Measurements from ENCODE around the gene ABCA7. TPM values are rescaled to one million over a fixed set of nuclear protein-coding genes. Genes with fewer than 3 reads are reported as not detected.

ABCA7 gene
- total and polyA plus RNA-seq, 2 experiments from 2014 or later = 2.1 to 2.6 TPM

DNA sequence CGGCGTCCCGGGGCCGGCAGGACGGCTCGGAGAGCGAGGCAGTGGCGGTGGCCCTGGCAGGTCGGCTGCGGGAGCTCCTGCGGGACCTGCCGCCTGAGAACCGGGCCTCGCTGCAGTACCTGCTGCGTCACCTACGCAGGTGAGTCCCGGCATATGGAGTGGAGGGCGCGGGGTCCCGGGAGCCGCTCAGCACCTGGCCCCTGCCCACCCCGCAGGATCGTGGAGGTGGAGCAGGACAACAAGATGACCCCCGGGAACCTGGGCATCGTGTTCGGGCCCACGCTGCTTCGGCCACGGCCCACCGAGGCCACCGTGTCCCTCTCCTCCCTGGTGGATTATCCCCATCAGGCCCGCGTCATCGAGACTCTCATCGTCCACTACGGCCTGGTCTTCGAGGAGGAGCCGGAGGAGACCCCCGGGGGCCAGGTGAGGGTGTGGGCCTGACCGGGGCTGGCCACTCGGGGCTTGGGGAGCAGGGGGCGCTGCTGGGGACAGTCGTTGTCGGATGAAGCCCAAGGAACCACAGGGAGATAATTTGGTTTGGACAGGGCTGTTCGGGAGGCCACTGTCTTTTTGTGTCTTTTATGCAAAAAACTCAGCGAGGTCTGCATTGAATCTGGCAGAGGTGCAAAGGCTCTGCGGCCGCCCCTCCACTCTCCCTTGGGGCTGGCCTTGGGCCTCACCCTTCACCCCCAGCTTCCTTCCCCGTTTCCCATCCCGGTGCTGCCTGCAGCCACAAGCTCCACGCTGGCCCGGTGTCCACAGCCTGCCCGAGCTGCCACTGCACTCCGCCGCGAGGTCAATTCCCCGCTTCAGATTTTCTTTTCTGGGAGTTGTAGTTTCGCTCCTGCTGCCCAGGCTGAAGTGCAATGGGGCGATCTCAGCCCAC is 43.3 kb downstream of the ABCA7 start:
- H3K9ac ChIP-seq = no peak overlapping the region
- no peaks in the 10 kb centered on the region for H3K27me3 ChIP-seq (replicated peaks; ENCODE audit: insufficient read depth)
- H3K79me2 ChIP-seq (ENCODE audit: insufficient read depth) = no peaks in the 10 kb centered on the region
- no peaks in the 10 kb centered on the region for H3F3A ChIP-seq (ENCODE audit: insufficient read depth)
- H3K36me3 ChIP-seq (ENCODE audit: low read depth) = no peaks in the 10 kb centered on the region
- no peaks in the 10 kb centered on the region for H3K9me2 ChIP-seq (ENCODE audit: insufficient read depth)
- H3K4me1 ChIP-seq (ENCODE audit: insufficient read depth) = no peaks in the 10 kb centered on the region
- H4K20me1 ChIP-seq (ENCODE audit: insufficient read depth) = no peaks in the 10 kb centered on the region
- H3K4me2 ChIP-seq (ENCODE audit: unreplicated experiment) = no peak overlapping the region
- no peak overlapping the region for H2AFZ ChIP-seq
- H3K27ac ChIP-seq = no peak overlapping the region
- H3K4me3 ChIP-seq = no peak overlapping the region
- no peaks in the 10 kb centered on the region for H3K9me3 ChIP-seq (ENCODE audit: low read depth)
- DNase-seq = no peak
- 84% methylated on average over 49 to 59 of the region's 59 CpGs for WGBS, 2 experiments (ENCODE audit: low coverage in 1 of 2, low lambda C conversion rate in 2 of 2, missing lambda C conversion rate in 2 of 2)
- no peak for TF ChIP-seq EZH2phosphoT487 (IDR thresholded peaks at IDR 0.05; ENCODE audit: insufficient read depth, low read depth)
- TF ChIP-seq EZH2 (IDR thresholded peaks at IDR 0.05; ENCODE audit: insufficient read depth, poor library complexity, severe bottlenecking) = no peak
- in situ Hi-C loops (cut with MboI) = no loop called here

DNA sequence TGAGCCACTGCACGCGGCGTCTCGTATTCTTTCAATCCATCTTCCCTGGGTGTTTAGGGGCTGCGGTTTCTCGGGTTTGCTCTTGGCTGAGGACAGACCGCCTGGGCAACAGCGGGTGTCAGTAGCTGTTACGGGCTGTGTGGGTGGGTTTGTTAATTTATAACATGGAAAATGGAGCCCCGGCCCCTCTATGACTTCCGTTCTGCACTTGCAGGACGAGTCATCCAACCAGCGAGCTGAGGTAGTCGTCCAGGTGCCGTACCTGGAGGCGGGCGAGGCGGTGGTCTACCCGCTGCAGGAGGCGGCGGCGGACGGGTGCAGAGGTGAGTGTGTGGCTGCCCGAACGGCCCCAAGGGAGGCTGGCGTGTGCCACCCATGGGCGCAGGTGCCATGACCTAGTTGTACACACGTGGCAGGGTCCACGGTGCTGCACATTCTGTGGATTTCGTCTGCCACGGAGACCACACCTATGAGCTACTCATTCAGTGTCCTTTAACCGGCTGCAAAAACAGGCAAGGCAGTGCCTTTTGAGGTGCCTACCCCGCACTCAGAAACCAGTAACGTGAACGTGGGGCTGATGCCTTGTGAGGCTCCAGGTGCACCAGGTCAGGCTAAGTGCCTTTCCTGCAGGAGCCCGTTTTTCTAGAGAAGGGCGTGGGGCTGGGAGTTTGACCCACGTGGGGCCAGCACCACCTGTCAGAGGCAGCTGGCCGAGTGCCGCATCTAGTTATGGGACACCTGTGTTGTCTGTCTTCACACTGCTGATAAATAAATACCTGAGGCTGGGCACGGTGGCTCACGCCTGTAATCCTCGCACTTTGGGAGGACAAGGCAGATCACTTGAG is 44.3 kb downstream of the ABCA7 start:
- Histone ChIP-seq H3F3A (ENCODE audit: insufficient read depth) (no peaks in the 10 kb centered on the region), H3K27ac (no peak overlapping the region), H3K27me3 (replicated peaks; ENCODE audit: insufficient read depth) (no peaks in the 10 kb centered on the region), H3K4me2 (ENCODE audit: unreplicated experiment) (no peak overlapping the region), H3K4me3 (no peak overlapping the region), H4K20me1 (ENCODE audit: insufficient read depth) (no peaks in the 10 kb centered on the region), H3K9me2 (ENCODE audit: insufficient read depth) (no peaks in the 10 kb centered on the region), H3K79me2 (ENCODE audit: insufficient read depth) (no peaks in the 10 kb centered on the region), H3K9ac (no peak overlapping the region), H3K9me3 (ENCODE audit: low read depth) (no peaks in the 10 kb centered on the region), H2AFZ (no peak overlapping the region), H3K36me3 (ENCODE audit: low read depth) (no peaks in the 10 kb centered on the region), H3K4me1 (ENCODE audit: insufficient read depth) (no peaks in the 10 kb centered on the region)
- no peak for TF ChIP-seq EZH2 (IDR thresholded peaks at IDR 0.05; ENCODE audit: insufficient read depth, poor library complexity, severe bottlenecking)
- TF ChIP-seq EZH2phosphoT487 (IDR thresholded peaks at IDR 0.05; ENCODE audit: insufficient read depth, low read depth) = no peak
- no peak for DNase-seq
- in situ Hi-C loops (cut with MboI) = no loop called here
- WGBS, 2 experiments (ENCODE audit: low coverage in 1 of 2, low lambda C conversion rate in 2 of 2, missing lambda C conversion rate in 2 of 2) = 82 to 85% methylated on average over 42 to 43 of the region's 43 CpGs

GRCh38 chr19:1085053-1085658 is 45.2 kb downstream of the ABCA7 start:
- Histone ChIP-seq H2AFZ (no peak overlapping the region), H4K20me1 (ENCODE audit: insufficient read depth) (no peaks in the 10 kb centered on the region), H3K4me1 (ENCODE audit: insufficient read depth) (no peaks in the 10 kb centered on the region), H3K9me2 (ENCODE audit: insufficient read depth) (no peaks in the 10 kb centered on the region), H3K27me3 (replicated peaks; ENCODE audit: insufficient read depth) (no peaks in the 10 kb centered on the region), H3K79me2 (ENCODE audit: insufficient read depth) (no peaks in the 10 kb centered on the region), H3K27ac (no peak overlapping the region), H3F3A (ENCODE audit: insufficient read depth) (no peaks in the 10 kb centered on the region), H3K36me3 (ENCODE audit: low read depth) (no peaks in the 10 kb centered on the region; the same call in 1 of the 2 replicates), H3K9ac (no peak overlapping the region), H3K9me3 (ENCODE audit: low read depth) (no peaks in the 10 kb centered on the region), H3K4me3 (no peak overlapping the region), H3K4me2 (ENCODE audit: unreplicated experiment) (no peak overlapping the region)
- in situ Hi-C loops (cut with MboI) = no loop called here
- WGBS, 2 experiments (ENCODE audit: low coverage in 1 of 2, low lambda C conversion rate in 2 of 2, missing lambda C conversion rate in 2 of 2) = 46 to 49% methylated on average over 6 to 8 of the region's 8 CpGs
- DNase-seq = no peak
- TF ChIP-seq EZH2 (IDR thresholded peaks at IDR 0.05; ENCODE audit: insufficient read depth, poor library complexity, severe bottlenecking) (no peak), EZH2phosphoT487 (IDR thresholded peaks at IDR 0.05; ENCODE audit: insufficient read depth, low read depth) (no peak)
